Measurements from ENCODE around the gene BMS1.

The BMS1 gene

GRCh38 chr10:42785759-42786158, 3.2 kb downstream of the BMS1 start:
- Histone ChIP-seq H3K9me3 (ENCODE audit: control extremely low read depth in 1 of 5, control insufficient read depth in 4 of 5, insufficient read depth in 2 of 5, low read depth in 1 of 5, low read length in 4 of 5) (no peaks in the 10 kb centered on the region), H3K36me3 (ENCODE audit: control insufficient read depth in 4 of 4, insufficient read depth in 4 of 4, low read length in 3 of 4) (peaks cover 10 to 46% (median 22%) of the 10 kb centered on the region in 4 experiments), H3K27ac (ENCODE audit: insufficient read depth in 1 of 2, low read depth in 1 of 2, low read length in 2 of 2, poor library complexity in 1 of 2, severe bottlenecking in 2 of 2) (no peak overlapping the region), H3K27me3 (replicated peaks in 2 of 5; ENCODE audit: control insufficient read depth in 4 of 5, insufficient read depth in 5 of 5, low read length in 4 of 5) (no peaks in the 10 kb centered on the region), H3K4me3 (ENCODE audit: control insufficient read depth in 1 of 7, extremely low read depth in 1 of 7, insufficient read depth in 4 of 7, low read depth in 2 of 7, low read length in 6 of 7) (no peak overlapping the region), H3K4me1 (ENCODE audit: control extremely low read depth in 1 of 4, control insufficient read depth in 4 of 4, insufficient read depth in 4 of 4, low read length in 3 of 4) (peaks cover 5 to 17% (median 10%) of the 10 kb centered on the region in 4 experiments)
- WGBS (ENCODE audit: insufficient coverage): 100% methylated on average over 5 of the region's 6 CpGs
- DNase-seq: no peak
- CTCF ChIA-PET: no interaction called here
- POLR2A ChIA-PET: no interaction called here

- H3K36me3 ChIP-seq (ENCODE audit: control insufficient read depth in 4 of 4, insufficient read depth in 4 of 4, low read length in 3 of 4): peaks cover 9 to 81% (median 48%) of the 10 kb centered on the region in 4 experiments
- H3K9me3 ChIP-seq (ENCODE audit: control extremely low read depth in 1 of 5, control insufficient read depth in 4 of 5, insufficient read depth in 2 of 5, low read depth in 1 of 5, low read length in 4 of 5): no peaks in the 10 kb centered on the region
- CTCF ChIA-PET: no interaction called here
- H3K27me3 ChIP-seq (replicated peaks in 2 of 5; ENCODE audit: control insufficient read depth in 4 of 5, insufficient read depth in 5 of 5, low read length in 4 of 5): no peaks in the 10 kb centered on the region
- no peaks in the 10 kb centered on the region for H3K4me1 ChIP-seq (ENCODE audit: control extremely low read depth in 1 of 4, control insufficient read depth in 4 of 4, insufficient read depth in 4 of 4, low read length in 3 of 4)
- DNase-seq: no peak
- H3K4me3 ChIP-seq (ENCODE audit: control insufficient read depth in 1 of 7, extremely low read depth in 1 of 7, insufficient read depth in 4 of 7, low read depth in 2 of 7, low read length in 6 of 7): no peak overlapping the region
- 97% methylated on average over 3 of the region's 3 CpGs for WGBS (ENCODE audit: insufficient coverage)
- no peak overlapping the region for H3K27ac ChIP-seq (ENCODE audit: insufficient read depth in 1 of 2, low read depth in 1 of 2, low read length in 2 of 2, poor library complexity in 1 of 2, severe bottlenecking in 2 of 2)
- POLR2A ChIA-PET: no interaction called here
Observed at GRCh38 chr10:42790835-42791234, 8.2 kb downstream of the BMS1 start.

GRCh38 chr10:42795701-42796100, 13.1 kb downstream of the BMS1 start:
- ChIA-PET CTCF (interaction anchor here (1.3 kb wide), 1 partner anchor 32 kb away, joined by 3 read pairs; no protein-coding TSS in a partner anchor), POLR2A (no interaction called here)
- H3K36me3 ChIP-seq (ENCODE audit: control insufficient read depth in 4 of 4, insufficient read depth in 4 of 4, low read length in 3 of 4): peaks cover 27 to 93% (median 66%) of the 10 kb centered on the region in 4 experiments
- H3K4me1 ChIP-seq (ENCODE audit: control extremely low read depth in 1 of 4, control insufficient read depth in 4 of 4, insufficient read depth in 4 of 4, low read length in 3 of 4): no peaks in the 10 kb centered on the region
- H3K27ac ChIP-seq (ENCODE audit: insufficient read depth in 1 of 2, low read depth in 1 of 2, low read length in 2 of 2, poor library complexity in 1 of 2, severe bottlenecking in 2 of 2): no peak overlapping the region
- no peaks in the 10 kb centered on the region for H3K27me3 ChIP-seq (replicated peaks in 2 of 5; ENCODE audit: control insufficient read depth in 4 of 5, insufficient read depth in 5 of 5, low read length in 4 of 5)
- H3K9me3 ChIP-seq (ENCODE audit: control extremely low read depth in 1 of 5, control insufficient read depth in 4 of 5, insufficient read depth in 2 of 5, low read depth in 1 of 5, low read length in 4 of 5): no peaks in the 10 kb centered on the region
- 92% methylated on average over 2 of the region's 2 CpGs for WGBS (ENCODE audit: insufficient coverage)
- no peak overlapping the region for H3K4me3 ChIP-seq (ENCODE audit: control insufficient read depth in 1 of 7, extremely low read depth in 1 of 7, insufficient read depth in 4 of 7, low read depth in 2 of 7, low read length in 6 of 7)
- no peak for DNase-seq

GRCh38 chr10:42801135-42801534, 18.5 kb downstream of the BMS1 start:
- H3K4me3 ChIP-seq (ENCODE audit: control insufficient read depth in 1 of 7, extremely low read depth in 1 of 7, insufficient read depth in 4 of 7, low read depth in 2 of 7, low read length in 6 of 7): no peak overlapping the region
- no peak overlapping the region for H3K27ac ChIP-seq (ENCODE audit: insufficient read depth in 1 of 2, low read depth in 1 of 2, low read length in 2 of 2, poor library complexity in 1 of 2, severe bottlenecking in 2 of 2)
- H3K9me3 ChIP-seq (ENCODE audit: control extremely low read depth in 1 of 5, control insufficient read depth in 4 of 5, insufficient read depth in 2 of 5, low read depth in 1 of 5, low read length in 4 of 5): peaks cover 0 to under 1% (median 0%) of the 10 kb centered on the region in 5 experiments
- ChIA-PET CTCF (interaction anchor here (1.0 kb wide), 1 partner anchor 13 kb away, joined by 3 read pairs; no protein-coding TSS in a partner anchor), POLR2A (no interaction called here)
- peaks cover 31 to 88% (median 59%) of the 10 kb centered on the region in 4 experiments for H3K36me3 ChIP-seq (ENCODE audit: control insufficient read depth in 4 of 4, insufficient read depth in 4 of 4, low read length in 3 of 4)
- no peaks in the 10 kb centered on the region for H3K4me1 ChIP-seq (ENCODE audit: control extremely low read depth in 1 of 4, control insufficient read depth in 4 of 4, insufficient read depth in 4 of 4, low read length in 3 of 4)
- H3K27me3 ChIP-seq (replicated peaks in 2 of 5; ENCODE audit: control insufficient read depth in 4 of 5, insufficient read depth in 5 of 5, low read length in 4 of 5): no peaks in the 10 kb centered on the region
- DNase-seq: no peak

- WGBS (ENCODE audit: insufficient coverage): 92% methylated on average over 2 of the region's 3 CpGs
- Histone ChIP-seq H3K4me1 (ENCODE audit: control extremely low read depth in 1 of 4, control insufficient read depth in 4 of 4, insufficient read depth in 4 of 4, low read length in 3 of 4) (no peaks in the 10 kb centered on the region), H3K27me3 (replicated peaks in 2 of 5; ENCODE audit: control insufficient read depth in 4 of 5, insufficient read depth in 5 of 5, low read length in 4 of 5) (no peaks in the 10 kb centered on the region), H3K9me3 (ENCODE audit: control extremely low read depth in 1 of 5, control insufficient read depth in 4 of 5, insufficient read depth in 2 of 5, low read depth in 1 of 5, low read length in 4 of 5) (peaks cover 0 to 6% (median 0%) of the 10 kb centered on the region in 5 experiments), H3K27ac (ENCODE audit: insufficient read depth in 1 of 2, low read depth in 1 of 2, low read length in 2 of 2, poor library complexity in 1 of 2, severe bottlenecking in 2 of 2) (no peak overlapping the region), H3K36me3 (ENCODE audit: control insufficient read depth in 4 of 4, insufficient read depth in 4 of 4, low read length in 3 of 4) (peaks cover 27 to 87% (median 56%) of the 10 kb centered on the region in 4 experiments), H3K4me3 (ENCODE audit: control insufficient read depth in 1 of 7, extremely low read depth in 1 of 7, insufficient read depth in 4 of 7, low read depth in 2 of 7, low read length in 6 of 7) (no peak overlapping the region)
- CTCF ChIA-PET: interaction anchor here (1.1 to 1.2 kb wide), 2 partner anchors 9 to 34 kb away, joined by 3 to 4 read pairs; no protein-coding TSS in a partner anchor
- no peak for DNase-seq
- POLR2A ChIA-PET: no interaction called here
Observed at GRCh38 chr10:42802876-42803275, 20.3 kb downstream of the BMS1 start.

- no CpG with 5 or more reads among the region's 4 CpGs for WGBS (ENCODE audit: insufficient coverage)
Observed at GRCh38 chr10:42809676-42810075, 27.1 kb downstream of the BMS1 start.

GRCh38 chr10:42812028-42812427, 29.4 kb downstream of the BMS1 start:
- ChIA-PET POLR2A (no interaction called here), CTCF (interaction anchor here (0.6 kb wide), 1 partner anchor 15 kb away, joined by 3 read pairs; no protein-coding TSS in a partner anchor)
- H3K9me3 ChIP-seq (ENCODE audit: control extremely low read depth in 1 of 5, control insufficient read depth in 4 of 5, insufficient read depth in 2 of 5, low read depth in 1 of 5, low read length in 4 of 5): peaks cover 0 to 9% (median 3%) of the 10 kb centered on the region in 5 experiments
- DNase-seq: no peak
- no peaks in the 10 kb centered on the region for H3K27me3 ChIP-seq (replicated peaks in 2 of 5; ENCODE audit: control insufficient read depth in 4 of 5, insufficient read depth in 5 of 5, low read length in 4 of 5)
- peaks cover 14 to 51% (median 35%) of the 10 kb centered on the region in 4 experiments for H3K36me3 ChIP-seq (ENCODE audit: control insufficient read depth in 4 of 4, insufficient read depth in 4 of 4, low read length in 3 of 4)
- no peak overlapping the region for H3K4me3 ChIP-seq (ENCODE audit: control insufficient read depth in 1 of 7, extremely low read depth in 1 of 7, insufficient read depth in 4 of 7, low read depth in 2 of 7, low read length in 6 of 7)
- H3K4me1 ChIP-seq (ENCODE audit: control extremely low read depth in 1 of 4, control insufficient read depth in 4 of 4, insufficient read depth in 4 of 4, low read length in 3 of 4): no peaks in the 10 kb centered on the region
- H3K27ac ChIP-seq (ENCODE audit: insufficient read depth in 1 of 2, low read depth in 1 of 2, low read length in 2 of 2, poor library complexity in 1 of 2, severe bottlenecking in 2 of 2): no peak overlapping the region
- WGBS (ENCODE audit: insufficient coverage): 96% methylated on average over 4 of the region's 4 CpGs

More at GRCh38 chr10:42809676-42810075, 27.1 kb downstream of the BMS1 start:
- Histone ChIP-seq H3K27me3 (replicated peaks in 2 of 5; ENCODE audit: control insufficient read depth in 4 of 5, insufficient read depth in 5 of 5, low read length in 4 of 5) (no peaks in the 10 kb centered on the region), H3K4me1 (ENCODE audit: control extremely low read depth in 1 of 4, control insufficient read depth in 4 of 4, insufficient read depth in 4 of 4, low read length in 3 of 4) (no peaks in the 10 kb centered on the region), H3K36me3 (ENCODE audit: control insufficient read depth in 4 of 4, insufficient read depth in 4 of 4, low read length in 3 of 4) (peaks cover 19 to 65% (median 44%) of the 10 kb centered on the region in 4 experiments), H3K27ac (ENCODE audit: insufficient read depth in 1 of 2, low read depth in 1 of 2, low read length in 2 of 2, poor library complexity in 1 of 2, severe bottlenecking in 2 of 2) (no peak overlapping the region), H3K4me3 (ENCODE audit: control insufficient read depth in 1 of 7, extremely low read depth in 1 of 7, insufficient read depth in 4 of 7, low read depth in 2 of 7, low read length in 6 of 7) (no peak overlapping the region), H3K9me3 (ENCODE audit: control extremely low read depth in 1 of 5, control insufficient read depth in 4 of 5, insufficient read depth in 2 of 5, low read depth in 1 of 5, low read length in 4 of 5) (peaks cover 0 to 11% (median 3%) of the 10 kb centered on the region in 5 experiments)
- POLR2A ChIA-PET: no interaction called here
- CTCF ChIA-PET: no interaction called here
- no peak for DNase-seq

All from common myeloid progenitor, CD34-positive (primary cell).